Spleen (tissue), 7 donors: ENCODE measurements around the gene TMEM245.

Experiments
- CTCF ChIP-seq, 11 experiments: fragments of 200-600 bp in 7 of 11; fragments of 450-650 bp in 4 of 11; sonication (generic) in 4 of 11; IDR thresholded peaks in 8 of 11; conservative IDR thresholded peaks in 3 of 11; 1 replicate in 7 of 11; 2 replicates in 4 of 11; pipeline versions ENCODE4 v1.4.0 to v1.8.0; 2016 to 2021; ENCODE audit warnings: antibody characterized with exemption in 11 of 11, inconsistent platforms in 4 of 11, mild to moderate bottlenecking in 1 of 11
- POLR2A ChIP-seq, 3 donors: fragments of 450-650 bp; IDR thresholded peaks; one replicate each; pipeline ENCODE4 v1.5.1; 2017; ENCODE audit warnings: antibody characterized with exemption in 3 of 3, mild to moderate bottlenecking in 1 of 3
- POLR2AphosphoS5 ChIP-seq, 3 donors: sonication (generic); formaldehyde crosslinking; IDR thresholded peaks; one replicate each; pipeline ENCODE4 v1.5.1; 2017; ENCODE audit warnings: antibody characterized with exemption in 3 of 3
- donor health status: DM: no; HTN: no; CAD: no; lungs with moderate emphysema.
- donor health status: DM: no; HTN: no; CAD: no.
- donor health status: DM: no; HTN: no; CAD: no.

DNA sequence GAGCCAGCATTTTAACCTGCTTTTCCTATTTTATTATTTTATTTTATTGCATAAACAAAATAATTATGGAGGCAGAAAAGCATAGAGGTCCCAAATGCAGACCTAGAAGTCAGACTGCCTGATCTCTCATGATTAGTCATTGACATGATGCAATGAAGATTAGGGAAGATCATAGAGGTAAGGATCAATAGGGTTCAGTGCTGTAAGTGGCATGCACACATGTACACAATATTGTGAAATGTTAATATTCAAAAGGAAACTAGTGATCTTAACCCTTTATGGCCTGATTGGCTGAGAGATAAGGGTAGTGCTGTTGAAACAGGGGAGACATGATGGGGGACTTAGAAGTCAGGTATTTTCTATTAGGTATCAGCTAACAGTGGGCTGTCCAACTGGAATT, 48.4 kb upstream of the TMEM245 start:
- TF ChIP-seq CTCF (IDR thresholded peaks at IDR 0.05 in 8 of 11, conservative IDR thresholded peaks at IDR 0.05 in 3 of 11) (no peak), POLR2AphosphoS5 (IDR thresholded peaks at IDR 0.05) (no peak), POLR2A (IDR thresholded peaks at IDR 0.05) (no peak)
